G401.6 (cell line): ENCODE measurements around the gene KCNH8.
A peak's percentile ranks its signal among the peaks of the same experiment; 100 is the strongest.

Source experiments
- FAIRE-seq: peaks from 2 replicates; lab custom pipeline; 2012; peaks lifted over from hg19 to GRCh38; lab: Jason Lieb, UNC

The KCNH8 gene

DNA sequence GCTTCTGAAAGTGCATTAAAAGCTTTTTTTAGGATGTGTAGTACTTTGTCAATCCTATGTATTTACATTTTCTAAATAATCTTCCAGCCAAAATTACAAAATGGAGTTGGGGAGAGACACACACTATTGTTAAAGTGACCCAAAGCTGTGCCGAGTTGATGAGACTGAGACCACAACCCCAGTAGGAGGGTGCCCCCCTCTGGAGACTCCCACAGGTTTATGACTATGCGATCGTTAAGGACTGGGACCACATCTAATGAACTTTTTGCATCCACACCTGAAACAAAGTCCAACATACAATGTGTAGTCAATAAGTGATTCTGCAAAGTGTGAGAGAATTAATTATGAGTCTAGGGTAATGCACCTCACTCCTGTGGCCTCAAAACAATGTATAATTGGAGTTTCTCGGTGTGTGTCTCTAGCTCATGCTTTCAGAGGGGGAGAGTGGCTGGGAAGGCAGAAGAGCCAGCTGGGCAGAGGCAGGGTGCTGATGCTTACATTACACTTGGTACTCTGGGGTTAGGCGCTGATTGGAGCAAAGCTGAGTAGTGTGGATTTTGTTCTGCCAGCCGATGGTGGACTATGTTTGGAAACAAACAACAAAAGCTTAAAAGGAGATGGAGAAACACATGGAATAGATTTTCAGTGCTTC lies 102.8 kb downstream of the KCNH8 start:
- FAIRE-seq, result no peak

- no peak for FAIRE-seq
These were observed 105.9 kb downstream of the KCNH8 start for GRCh38 chr3:19254189-19254588.

- no peak for FAIRE-seq
These were observed 106.6 kb downstream of the KCNH8 start for GRCh38 chr3:19254784-19255338.

- no peak for FAIRE-seq
These were observed 108.0 kb downstream of the KCNH8 start for GRCh38 chr3:19256313-19256712.

- FAIRE-seq, result no peak
These were observed 115.3 kb downstream of the KCNH8 start for GRCh38 chr3:19263606-19264005.

DNA sequence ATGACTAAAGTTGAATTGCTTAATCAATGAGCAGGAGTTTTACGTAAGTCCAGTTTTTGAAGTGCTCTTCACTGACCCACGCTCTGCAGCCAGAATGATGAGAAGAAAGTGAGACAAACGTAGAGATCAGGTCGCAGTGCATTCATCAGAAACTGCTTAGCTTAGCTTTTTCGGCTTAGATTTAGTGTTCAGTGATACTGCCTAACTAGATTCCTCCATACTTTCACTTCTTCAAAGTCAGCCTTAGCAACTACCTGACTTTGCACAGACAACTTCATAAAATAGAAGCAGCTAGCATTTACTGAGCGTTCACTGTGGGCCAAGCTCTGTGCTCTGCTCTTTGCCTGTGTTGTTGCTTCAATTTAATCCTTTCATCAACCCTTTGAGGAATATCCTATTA lies 116.1 kb downstream of the KCNH8 start:
- FAIRE-seq, result no peak

- FAIRE-seq, result no peak
These were observed 118.7 kb downstream of the KCNH8 start for GRCh38 chr3:19267040-19267439.

GRCh38 chr3:19270481-19270880 lies 122.2 kb downstream of the KCNH8 start:
- no peak for FAIRE-seq

DNA sequence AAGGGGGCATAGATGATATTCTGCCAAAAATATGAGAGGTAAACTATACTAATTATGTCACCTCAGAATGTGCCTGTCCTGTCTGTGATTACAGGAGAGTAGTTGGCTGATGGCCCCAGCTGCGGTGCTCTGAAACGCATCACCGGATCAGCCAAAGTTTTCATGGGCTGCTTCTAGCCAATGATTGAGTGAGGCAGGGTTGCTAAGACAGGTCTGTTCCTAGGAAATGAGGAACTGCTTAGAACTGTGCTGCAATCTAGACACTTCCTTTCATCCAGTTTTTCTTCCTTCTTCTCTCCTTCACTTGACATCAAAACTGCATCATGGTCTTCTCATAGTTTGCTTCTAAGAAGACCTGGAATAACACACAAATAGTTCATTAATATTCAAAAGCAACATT lies 124.0 kb downstream of the KCNH8 start:
- FAIRE-seq, result no peak

GRCh38 chr3:19273091-19273490 lies 124.8 kb downstream of the KCNH8 start:
- no peak for FAIRE-seq

GRCh38 chr3:19274576-19274975 lies 126.3 kb downstream of the KCNH8 start:
- no peak for FAIRE-seq

DNA sequence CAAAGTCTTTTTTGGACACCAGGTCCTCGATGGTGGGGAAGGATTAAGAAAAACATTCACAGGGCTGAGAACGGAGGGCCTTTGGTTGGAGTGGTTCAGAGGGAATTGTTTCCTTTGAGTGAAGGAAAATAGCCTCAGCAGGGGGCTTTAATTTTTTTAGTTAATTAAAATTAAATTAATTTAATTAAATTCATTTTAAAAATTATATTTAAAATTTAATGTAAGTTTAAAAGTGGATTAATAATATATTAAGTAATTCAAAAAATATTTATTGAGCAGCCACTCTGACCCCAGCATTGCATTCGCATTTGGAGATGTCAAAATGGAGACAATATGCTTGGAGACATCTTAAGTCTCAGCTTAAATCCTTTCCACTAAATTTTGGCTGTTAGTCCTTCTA lies 136.7 kb downstream of the KCNH8 start:
- no peak for FAIRE-seq

GRCh38 chr3:19293295-19293694 lies 145.0 kb downstream of the KCNH8 start:
- FAIRE-seq, result no peak

- FAIRE-seq, result no peak
These were observed 146.9 kb downstream of the KCNH8 start for GRCh38 chr3:19295208-19295607.

DNA sequence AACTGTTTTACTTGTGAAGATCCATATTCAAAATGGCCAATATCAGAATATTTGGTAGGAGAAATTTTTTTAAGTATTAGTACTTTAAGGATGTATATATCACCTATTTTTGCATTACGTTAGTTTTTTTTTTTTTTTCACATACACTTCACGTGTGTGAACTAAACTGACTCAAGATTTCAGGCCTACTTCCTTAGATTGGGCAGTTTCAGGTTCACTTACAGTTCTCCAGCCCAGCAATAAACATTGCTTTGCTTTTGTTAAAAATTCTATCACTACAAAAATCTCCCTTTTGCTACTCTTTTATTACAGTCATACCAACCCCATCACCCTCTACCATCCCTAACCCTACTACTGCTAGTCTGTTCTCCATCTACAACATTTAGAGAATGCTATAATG lies 183.6 kb downstream of the KCNH8 start:
- no peak for FAIRE-seq

DNA sequence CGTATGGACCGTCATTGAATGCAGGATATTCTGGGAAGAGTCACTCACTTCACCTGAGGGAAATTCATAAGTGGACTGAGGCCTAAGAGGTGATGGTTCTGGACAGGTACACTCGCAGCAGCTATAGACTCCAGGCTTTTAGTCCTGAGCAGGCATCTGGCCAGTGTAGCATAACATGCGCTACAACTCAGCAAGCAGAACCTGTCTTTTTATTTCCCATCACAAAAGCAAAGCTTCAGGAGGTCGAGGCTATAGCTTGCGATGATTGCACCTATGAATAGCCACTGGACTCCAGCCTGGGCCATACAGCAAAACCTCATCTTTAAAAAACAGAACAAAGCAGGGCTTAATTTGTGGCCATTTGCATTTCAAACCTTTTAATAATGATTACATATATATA lies 185.8 kb downstream of the KCNH8 start:
- no peak for FAIRE-seq

DNA sequence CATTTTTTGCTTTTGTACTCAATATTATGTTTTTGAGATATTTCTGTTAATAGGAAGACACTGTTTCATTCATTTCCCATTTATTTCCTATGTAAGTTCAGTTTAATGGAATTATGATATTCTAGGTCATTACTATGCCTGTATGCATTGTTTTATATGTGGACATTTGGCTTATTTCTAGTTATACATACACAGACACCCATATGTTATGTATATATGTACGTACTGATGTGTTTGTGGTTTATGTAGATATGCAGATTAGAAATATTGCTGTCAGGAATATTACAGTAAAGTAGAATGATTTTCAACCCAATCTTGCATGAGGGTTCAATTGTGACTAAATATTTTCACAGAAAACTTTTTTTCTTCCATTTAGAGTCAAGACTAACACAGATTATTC lies 190.5 kb downstream of the KCNH8 start:
- no peak for FAIRE-seq

DNA sequence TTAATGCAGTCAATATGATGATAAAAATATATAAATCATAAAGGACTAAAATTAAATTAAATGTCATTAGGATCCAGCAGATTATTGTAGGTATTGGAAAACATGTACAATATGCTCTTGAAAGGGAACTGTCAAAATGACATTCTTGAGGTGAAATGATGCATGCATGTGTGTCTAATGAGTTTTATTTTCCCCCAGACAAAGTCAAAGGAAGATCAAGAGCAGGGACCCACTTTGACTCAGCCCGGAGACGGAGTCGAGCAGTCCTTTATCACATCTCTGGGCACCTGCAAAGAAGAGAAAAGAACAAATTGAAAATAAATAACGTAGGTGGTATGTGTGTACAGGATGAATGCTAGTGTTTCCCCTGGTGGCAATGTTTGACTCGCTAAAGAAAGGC lies 194.1 kb downstream of the KCNH8 start:
- no peak for FAIRE-seq

DNA sequence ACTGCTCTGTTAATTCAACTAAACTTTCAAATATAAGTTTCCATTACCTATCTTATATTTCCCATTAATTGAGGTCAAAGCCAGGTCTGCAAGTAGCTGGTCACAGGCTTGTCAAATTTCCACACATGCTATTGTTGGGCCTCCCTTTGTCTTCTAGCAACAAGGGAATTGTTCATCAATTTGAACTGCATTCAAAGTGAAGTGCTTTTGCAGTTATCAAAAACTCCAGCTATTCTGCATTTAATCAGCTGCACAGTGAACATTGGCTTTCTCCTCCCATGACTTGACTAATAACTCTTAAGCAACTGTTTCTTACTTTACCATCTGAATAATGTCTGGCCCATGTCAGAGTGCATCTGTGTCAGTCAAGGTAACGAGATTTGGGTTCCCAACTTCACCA lies 198.4 kb downstream of the KCNH8 start:
- FAIRE-seq, result no peak

DNA sequence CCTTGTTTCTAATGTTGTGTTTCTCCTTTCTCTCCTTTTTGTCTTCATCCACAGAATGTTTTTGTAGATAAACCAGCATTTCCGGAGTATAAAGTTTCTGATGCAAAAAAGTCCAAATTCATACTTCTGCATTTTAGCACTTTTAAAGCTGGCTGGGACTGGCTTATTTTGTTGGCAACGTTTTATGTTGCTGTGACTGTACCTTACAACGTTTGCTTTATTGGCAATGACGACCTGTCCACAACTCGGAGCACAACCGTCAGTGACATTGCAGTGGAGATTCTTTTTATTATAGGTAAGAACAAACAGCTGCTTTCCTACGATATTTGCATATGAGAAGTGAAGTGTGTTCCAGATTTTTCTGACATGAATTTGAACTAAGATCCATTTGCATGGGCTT lies 199.4 kb downstream of the KCNH8 start:
- FAIRE-seq, result no peak

- FAIRE-seq, result no peak
These were observed 200.2 kb downstream of the KCNH8 start for GRCh38 chr3:19348500-19348899.

DNA sequence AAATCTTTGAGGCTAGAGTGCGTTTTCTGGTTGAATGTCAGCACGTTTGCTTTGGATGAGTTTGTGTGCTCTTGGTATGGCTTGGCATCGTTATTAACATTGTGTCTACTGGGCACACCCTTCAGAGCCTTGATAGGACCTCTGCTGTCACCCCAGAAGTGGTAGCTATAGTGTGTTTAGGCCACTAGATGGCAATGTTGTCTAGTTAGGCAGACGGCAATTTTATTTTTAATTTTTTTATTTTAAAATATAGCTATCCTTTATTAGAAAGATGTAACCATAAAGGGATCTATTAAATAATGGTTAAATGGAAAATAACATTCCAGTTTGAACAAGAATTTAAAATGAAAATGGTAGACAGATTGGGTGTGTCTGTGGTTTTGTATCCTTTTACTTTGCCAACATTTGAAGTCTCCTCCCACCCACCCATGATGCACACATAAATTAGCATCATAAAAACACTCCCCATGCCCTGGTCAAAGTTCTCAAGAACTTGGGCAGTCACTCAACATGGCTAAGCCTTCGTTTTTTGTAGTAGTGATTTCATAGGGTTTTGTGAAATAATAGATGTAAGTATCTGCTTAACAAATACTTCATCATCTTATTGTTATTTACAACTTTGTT lies 200.7 kb downstream of the KCNH8 start:
- peak; percentile 56 for FAIRE-seq

- no peak for FAIRE-seq
These were observed 209.6 kb downstream of the KCNH8 start for GRCh38 chr3:19357947-19358346.

GRCh38 chr3:19363071-19363470 lies 214.8 kb downstream of the KCNH8 start:
- no peak for FAIRE-seq
